HG03039 (cell line): ENCODE data around the gene CCDC60.

Experiments
- ATAC-seq: cut with Tn5 transposase; IDR thresholded peaks from one replicate; pipeline ENCODE4 v1.9.1; 2021; ENCODE audit warnings: mild to moderate bottlenecking, moderate library complexity; ENCODE audit not compliant: unreplicated experiment

Gene CCDC60

DNA sequence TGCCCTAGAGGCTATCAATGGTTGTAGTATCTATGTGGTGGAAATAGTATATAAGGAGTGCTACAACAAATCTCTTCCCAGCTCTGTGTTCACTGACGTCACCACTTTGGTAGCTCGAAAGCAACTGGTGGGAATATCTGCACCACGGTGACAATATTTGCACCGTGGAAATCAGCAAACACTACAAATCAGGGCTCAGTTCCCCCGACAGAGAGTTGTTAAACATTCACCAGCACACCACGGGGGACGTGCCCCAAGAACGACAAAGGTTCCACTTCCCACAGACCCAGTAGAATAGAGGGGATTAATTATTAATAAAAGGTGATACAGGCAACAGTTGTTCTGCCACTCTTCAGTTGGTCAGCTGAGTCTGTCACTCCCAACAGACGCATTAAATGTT lies 98.4 kb downstream of the CCDC60 start:
- ATAC-seq = no peak

DNA sequence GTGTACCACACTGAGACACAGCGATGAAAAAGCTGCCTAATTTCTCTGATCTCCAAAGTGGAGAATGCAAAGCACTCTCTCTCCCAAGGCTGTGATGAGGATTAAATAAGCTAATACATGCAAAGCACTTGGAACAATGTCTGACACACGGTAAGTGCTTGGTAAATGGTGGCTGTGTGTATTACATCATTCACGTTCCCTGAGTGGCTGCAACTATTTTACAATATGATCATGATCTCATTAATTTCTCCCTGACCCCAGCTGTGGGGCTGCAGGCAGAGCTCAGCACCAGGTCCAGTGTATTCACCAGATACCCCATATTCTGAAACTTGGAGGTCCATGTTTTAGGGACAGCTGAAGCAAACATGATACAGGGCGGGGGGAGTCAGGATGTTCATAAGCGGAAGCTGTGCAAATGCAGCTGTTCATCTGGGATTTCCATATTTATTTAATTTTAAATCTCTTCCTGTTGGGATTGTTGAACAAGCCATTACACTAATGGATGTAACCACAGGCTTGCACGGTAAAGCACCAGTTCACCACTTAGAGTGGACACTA lies 106.4 kb downstream of the CCDC60 start:
- ATAC-seq = no peak

DNA sequence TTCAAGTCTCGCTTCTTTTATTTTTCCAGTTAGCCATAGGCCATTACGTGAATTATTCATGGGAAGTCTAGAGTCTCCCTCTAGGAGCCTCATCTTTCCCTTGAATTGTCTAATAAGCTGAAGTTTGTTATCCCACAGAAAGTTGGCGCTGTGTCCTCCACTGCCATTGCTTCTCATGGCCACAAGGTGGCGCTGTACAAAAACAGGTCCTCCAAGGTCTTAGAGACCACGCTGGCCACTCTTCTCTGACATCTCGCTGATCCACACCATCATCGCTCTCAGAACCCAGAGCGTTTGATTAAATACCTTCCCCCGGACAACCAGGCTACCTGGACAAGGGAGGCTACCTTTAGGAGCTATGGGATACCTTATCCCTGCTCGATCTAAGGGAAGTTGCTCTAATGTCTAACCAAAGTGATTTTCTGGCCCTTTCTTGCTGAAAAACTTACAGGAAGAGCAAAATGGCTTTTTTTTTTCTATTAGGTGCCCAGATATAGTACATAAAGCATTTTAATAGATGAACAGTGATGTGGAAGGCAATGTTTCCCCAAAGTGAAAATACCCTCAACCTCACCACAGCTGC lies 110.0 kb downstream of the CCDC60 start:
- ATAC-seq = no peak

DNA sequence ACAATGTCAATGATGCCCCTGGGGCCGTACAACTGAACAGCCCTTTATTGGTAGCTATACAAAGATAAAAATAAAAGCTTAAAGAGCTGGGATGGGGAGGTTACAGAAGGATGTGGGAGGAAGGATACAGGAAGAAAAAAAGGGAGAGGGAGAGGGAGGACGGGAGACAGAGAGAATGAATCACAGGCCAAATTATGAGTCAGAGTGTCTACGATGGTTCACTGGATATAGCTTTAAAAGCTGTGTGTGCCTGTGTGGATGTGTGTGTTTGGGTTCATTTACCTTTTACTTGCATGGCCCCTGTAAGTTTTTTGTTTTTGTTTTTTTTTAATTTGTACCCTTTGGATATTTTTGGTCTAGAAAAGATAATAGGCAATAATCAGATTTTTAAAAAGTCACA lies 111.9 kb downstream of the CCDC60 start:
- ATAC-seq = no peak

DNA sequence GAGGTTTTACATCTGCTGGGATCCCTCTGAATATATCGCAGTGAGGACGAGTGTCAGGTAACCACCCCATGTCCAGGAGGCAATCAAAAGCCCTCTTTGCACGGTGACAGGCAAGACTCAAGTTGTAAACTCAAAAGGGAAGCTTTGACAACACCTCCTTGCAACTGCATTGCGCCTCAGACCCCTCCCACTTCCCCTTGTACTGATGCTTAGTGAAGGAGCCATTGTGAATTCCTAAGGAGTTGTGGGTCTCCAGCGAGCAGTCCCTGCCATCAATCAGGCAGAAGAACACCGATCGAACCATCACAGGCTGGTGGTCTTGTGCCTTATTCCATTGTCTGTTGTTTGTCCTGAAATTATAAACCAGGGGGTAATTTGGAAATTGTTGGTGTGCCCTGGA lies 112.6 kb downstream of the CCDC60 start:
- no peak for ATAC-seq

DNA sequence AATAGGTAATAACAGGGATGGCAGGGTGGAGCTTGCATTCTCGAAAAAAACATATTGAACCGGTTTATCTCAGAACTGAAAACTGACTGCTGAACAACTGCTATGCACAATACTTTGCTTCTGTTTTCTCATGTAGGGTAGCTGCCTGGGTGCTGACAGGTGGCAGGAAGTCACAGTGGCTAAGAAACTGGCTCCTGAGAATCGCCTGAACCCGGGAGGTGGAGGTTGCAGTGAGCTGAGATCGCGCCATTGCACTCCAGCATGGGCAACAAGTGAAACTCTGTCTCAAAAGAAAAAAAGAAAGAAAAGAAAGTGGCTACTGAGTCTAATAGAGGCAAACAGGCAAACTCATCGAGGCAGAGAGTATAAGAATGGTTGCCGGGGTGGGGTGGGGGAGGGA lies 113.1 kb downstream of the CCDC60 start:
- ATAC-seq = no peak

DNA sequence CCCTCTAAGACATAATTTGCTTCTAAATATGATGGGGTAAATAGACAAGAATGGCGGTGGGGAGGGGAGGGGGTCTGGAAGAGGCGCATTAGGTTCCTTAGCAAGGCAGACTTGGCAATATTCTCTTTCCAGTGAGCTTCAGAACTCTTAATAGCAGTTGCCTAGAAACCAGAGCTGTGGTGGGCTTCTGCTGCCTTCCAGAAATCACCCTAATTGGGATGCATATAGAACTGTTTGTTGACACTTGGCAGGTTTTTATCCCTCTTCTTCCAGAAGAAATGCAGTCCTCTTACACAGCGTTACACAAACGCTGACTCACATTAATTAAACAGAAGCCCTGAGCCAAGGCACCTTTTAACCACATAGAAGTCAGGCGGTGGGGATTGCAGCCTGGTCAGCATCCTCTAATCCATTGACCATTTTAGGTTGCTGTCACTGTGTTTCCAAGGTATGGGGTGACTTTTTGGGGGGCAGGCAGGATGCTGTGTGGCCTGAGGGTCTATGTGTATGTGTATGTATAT lies 114.1 kb downstream of the CCDC60 start:
- no peak for ATAC-seq

DNA sequence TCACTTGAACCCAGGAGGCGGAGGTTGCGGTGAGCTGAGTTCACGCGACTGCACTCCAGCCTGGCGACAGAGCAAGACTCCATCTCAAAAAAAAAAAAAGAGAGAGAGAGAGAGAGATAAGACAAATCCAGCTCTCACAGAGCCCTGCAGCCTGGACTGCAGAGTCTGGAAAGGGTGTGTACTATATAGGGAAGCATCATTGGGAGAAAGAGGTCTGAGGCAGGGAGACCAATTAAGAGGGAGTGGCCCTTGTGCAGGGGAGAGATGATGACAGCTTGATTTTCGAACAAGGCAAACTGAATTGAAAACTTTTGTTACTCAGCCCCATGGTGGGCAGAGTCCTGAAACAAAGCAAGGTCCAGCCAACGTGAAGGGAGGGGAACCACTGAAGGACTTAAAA lies 116.2 kb downstream of the CCDC60 start:
- no peak for ATAC-seq

DNA sequence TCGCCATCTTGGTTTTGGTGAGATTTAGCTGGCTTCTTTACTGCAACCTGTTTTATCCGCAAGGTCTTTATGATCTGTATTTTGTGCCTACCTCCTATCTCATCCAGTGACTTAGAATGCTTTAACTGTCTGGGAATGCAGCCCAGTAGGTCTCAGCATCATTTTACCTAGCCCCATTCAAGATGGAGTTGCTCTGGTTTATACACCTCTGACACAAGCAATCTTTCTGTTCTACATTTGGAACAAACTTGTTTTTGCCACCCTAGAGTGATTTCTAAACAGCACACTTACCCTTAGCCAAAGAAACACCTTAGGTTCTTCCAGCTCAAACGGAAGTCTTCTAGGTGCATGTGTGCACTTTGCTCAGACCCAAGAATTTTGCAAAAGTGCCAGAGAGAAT lies 122.3 kb downstream of the CCDC60 start:
- ATAC-seq = no peak

DNA sequence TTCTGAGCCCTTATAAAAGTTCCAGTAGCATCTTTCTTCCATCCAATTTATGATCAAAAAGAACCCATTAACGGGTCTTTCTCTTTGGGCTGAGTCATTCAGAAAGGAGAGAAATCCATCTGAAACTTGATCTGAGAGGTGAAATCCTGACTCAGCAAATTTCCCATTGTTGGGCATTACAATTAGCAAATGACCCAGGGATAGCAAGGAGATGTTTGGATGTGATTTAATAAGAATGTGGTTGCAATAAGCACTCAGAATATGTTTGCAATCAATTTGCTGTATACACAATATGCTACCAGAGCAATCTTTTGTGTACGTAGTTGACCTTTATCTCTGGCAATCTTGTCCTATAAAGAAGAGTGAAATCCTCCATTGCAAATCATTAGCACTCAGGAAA lies 122.7 kb downstream of the CCDC60 start:
- ATAC-seq = no peak

DNA sequence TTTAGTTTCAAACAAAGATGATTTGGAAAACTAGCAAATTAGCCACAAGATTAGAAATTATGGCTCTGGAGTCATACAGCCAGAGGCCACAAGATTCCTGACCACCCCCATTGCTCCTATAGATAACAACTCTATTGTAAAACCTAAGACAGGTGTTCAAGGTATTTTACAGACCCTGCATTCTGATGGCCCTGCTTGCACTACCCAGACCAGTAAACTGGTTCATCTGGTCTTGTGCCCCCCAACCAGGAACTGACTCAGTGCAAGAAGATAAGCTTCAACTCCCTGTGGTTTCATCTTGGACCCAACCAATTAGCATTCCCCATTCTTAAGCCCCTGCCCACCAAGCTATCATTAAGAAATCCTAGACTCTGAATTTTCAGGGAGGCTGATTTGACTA lies 125.0 kb downstream of the CCDC60 start:
- no peak for ATAC-seq

DNA sequence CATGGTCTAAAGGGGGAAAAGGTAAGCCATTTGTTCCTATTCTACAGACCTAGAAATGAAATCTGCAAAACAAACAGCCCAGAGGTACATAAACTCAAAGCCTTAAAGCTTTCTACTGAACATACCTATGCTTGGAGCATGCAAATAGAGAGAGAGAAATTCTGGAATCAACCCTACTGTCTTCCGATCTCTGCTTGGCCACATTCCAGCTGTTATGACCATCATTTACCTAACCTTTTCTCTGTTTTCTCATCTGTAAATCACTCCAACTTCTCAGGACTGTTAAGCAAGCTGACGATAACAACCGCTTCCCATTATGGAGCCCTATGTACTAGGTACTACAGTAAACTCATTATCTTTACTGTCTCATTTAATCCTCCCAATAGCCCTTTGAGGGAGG lies 126.3 kb downstream of the CCDC60 start:
- no peak for ATAC-seq

DNA sequence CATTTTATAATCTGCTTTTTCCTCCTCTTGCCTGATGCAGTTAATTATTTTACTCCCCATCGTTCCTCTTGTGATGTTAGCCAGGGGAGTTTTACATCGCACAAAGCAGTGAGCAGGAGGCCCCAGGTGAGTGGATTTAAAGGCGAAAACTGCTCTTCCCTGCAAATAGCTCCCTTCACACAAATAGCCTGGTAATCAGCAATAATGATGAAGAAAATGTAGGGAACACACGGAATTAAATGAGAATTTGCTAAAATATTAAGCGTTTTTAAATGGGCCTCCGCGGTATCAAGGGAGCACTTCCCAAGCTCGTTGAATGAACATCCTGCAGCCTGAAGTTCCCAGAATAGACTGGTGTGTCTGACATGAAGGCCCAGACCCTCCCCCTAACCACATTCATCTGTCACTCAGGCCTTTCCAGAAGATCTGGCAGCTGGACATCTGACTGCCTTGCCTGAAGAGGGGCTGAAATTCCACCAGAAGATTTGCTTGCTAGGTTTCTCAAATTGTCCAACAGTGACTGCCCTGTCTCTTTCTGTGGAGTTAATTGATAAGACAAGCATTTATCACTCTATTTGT lies 127.2 kb downstream of the CCDC60 start:
- ATAC-seq = no peak

DNA sequence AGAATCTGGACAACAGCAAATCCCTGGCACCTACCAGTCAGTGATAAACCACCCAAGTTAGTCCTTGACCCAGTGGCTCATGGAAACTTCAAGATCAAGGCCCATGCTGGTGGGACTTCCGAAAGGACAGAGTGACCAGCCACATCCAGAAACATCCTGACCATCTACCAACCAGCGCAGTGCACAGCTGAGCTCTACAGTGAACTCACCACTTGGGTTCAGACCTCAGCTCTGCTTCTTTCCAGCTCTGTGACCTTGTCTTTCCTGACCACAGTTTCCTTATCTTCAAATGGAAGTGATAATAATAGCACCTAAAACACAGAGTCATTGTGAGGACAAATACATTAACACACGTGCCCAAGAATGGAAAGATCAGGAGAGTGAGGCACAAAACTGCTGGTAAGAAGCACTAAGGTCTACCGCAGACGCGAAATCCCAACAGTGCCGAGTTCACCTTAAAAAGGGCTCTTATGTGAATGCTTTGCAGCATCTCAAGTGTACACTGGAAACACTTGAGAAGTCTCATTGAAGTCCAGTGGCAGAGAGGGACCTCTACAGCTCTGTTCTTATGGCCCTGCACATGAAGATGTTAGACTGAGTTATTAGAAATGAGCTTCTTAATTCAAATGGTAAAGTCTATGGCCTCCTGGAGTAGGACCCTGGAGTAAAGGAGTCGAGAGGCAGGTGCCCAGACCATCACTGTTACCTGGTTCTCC lies 128.8 kb downstream of the CCDC60 start:
- ATAC-seq = no peak

DNA sequence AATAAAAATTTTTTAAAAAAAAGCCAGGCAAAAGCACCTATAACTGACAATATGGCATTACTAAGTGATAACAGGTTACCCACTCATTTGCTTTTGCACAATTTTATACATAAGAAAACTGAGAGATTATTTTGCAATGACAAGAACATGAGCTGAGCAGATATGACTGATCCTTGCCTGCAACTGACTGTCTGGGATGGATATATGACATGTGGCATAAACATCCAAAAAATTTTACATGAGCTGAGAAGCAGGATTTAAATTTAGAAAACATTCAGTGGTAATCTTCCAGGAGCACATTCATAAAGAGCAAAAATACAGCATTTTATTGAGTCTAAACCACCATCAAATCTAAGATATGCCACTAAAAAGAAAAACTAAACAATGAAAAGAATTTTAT lies 133.8 kb downstream of the CCDC60 start:
- no peak for ATAC-seq

DNA sequence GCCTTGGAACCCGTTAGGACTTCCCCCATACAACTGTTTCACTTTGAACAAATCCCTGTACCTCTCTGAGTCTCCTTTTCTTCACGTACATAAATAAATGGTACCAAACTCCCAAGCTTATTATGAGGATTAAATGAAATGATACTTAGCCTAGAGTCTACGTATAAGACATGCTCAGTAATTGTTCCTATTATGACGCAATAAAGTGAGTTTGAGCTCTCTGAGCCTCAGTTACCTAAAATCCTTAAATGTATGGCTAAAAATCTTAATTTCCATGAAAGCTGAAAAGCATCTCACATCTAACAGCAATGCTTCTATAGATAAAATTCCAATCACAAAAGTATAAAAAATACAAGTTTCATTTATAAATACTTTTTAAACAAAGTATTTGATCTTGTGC lies 141.1 kb downstream of the CCDC60 start:
- no peak for ATAC-seq

DNA sequence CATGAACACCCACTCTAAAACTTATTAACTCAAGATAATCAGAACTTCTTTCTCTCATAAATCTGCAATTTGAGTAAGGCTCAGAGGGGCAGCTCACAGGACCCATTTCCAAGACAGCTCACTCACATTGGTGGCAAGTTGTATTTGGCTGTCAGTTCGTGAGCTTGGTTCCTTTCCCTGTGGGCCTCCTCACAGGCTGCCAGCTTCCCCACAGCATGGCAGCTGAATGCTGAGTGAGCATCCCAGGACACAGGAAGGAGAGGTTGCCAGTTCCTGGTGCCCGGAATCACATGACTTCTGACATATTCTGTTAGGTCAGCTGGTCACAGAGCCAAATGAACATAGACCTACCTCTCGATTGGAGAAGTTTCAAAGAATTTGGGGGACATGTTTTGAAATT lies 142.4 kb downstream of the CCDC60 start:
- no peak for ATAC-seq

DNA sequence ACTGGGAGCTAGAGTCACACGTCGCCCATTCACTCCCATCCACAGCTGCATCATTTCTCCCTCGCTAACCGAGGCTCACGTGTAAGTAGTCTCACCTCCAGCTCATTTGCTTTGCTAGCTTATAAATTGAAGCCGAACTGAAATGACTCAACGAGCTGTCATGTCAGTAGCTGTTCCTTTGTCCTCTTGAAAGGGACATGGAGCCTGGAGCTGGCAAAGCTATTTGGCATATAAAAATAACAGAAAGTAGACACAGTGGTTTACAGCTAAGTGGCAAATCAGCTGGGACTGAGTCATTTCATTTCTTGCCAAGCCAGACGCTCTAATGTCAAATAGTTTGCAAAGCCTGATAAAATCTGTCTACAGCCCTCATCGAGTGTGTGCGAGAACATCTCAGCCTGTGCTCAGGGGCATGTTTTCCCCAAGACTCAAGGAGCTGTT lies 144.6 kb downstream of the CCDC60 start:
- ATAC-seq = no peak

DNA sequence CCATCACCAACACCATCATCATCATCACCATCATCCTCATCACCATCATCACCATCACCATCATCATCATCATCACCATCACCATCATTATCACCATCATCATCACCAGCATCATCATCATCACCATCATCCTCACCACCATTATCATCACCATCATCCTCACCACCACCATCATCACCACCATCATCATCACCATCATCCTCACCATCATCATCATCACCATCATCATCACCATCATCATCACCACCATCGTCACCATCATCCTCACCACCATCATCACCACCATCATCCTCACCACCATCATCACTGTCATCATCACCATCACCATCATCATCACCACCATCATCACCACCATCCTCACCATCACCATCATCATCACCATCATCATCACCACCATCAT lies 146.0 kb downstream of the CCDC60 start:
- no peak for ATAC-seq

DNA sequence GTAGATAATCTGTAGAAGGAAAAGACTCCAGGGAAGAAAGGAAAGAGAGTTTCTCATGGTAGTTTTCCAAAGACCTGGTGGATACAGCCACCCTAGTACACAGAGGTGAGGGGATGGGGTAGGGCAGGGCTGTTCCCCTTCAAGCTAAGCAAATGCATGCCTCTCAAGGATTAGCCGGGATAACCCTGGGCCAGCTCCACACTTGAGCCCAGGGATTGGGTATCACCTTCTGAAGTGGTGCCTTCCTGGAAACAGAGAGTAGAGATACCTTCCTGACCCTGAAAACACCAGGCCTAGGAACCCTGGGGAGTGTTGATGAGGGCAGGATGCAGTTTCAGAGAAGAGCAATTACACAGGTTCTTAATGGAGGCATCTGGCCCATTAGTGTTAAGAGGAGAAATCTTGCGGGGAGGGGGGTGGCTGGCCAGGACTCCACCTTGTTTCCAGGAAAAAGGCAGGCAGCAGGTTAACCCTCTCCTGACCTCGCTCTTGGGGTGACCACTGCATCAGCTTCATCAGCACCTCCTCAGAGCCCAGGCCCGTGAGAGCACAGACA lies 152.1 kb downstream of the CCDC60 start:
- no peak for ATAC-seq

DNA sequence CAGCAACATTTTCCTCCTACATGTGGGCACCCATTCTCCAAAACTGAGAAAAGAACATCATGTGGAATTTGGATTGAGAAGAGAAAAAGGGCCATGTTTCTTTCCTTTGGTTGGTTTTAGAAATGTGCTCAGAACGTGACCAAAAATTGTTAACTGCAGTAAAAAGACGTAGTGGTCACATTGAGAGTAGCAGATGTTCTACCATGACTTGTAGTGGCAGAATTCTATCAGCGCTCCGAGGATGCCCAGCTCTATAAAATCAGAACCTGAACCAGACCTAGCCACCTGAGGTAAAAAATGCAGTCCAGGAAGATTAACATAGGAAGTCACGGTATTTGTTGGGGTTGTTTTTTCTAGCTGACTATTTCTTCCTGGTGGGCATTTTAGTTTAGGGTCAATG lies 157.3 kb downstream of the CCDC60 start:
- no peak for ATAC-seq

DNA sequence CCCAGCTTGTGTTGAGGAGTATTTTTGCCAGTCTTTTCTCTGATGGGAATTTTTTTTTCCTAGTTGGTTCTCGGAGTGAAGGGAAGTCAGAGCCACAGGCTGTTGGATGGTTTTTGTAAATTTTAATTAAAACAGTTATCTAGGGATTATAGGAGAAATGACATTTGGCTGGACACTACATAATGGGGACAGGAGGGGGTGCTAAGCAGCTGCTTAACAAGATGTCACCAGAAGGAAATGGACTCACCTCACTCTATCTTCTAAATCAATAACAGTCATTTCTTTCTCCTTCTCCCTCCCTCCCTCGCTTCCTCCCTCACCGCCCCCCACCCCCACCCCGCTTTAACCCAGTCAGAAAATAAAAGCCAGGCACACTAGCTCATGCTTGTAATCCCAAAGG lies 165.7 kb downstream of the CCDC60 start:
- ATAC-seq = no peak
